Measurements from ENCODE around the gene CACNB4.
"Not testable (repeated sequence)": the region's sequence is repeated elsewhere in the genome, so short reads cannot be mapped to it uniquely, and the experiment has no call there.

Gene CACNB4

DNA sequence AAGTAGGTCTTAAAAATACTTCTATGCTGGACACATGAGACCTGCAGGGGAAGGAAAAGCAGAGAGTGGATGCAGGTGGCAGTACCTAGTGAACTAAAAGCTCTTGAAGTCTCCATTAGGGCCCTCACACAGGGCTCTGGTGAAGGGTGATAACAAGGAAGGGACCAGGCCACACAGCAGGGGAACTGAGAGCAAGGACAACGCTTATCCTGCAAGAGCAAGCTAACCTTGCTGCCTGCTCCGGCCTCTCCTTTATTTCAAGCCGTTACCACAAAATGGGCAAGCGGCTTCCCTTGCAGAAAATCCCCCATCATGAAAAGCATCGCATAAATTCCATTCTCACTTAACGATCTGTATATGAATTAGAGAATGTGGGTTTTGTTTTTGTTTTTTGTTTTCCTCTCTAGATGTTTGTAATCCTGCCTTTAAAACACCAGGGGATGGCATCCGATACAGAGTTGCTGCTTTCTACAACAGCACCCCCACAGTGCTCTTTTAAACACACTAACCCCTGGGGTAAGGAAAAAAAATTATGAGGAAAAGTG, 64.5 kb downstream of the CACNB4 start:
- H3K36me3 ChIP-seq (ENCODE audit: low read depth), result no peaks in the 10 kb centered on the region
- H3K27ac ChIP-seq (ENCODE audit: poor library complexity, severe bottlenecking), result no peak overlapping the region
- TF ChIP-seq, protein P1, sequence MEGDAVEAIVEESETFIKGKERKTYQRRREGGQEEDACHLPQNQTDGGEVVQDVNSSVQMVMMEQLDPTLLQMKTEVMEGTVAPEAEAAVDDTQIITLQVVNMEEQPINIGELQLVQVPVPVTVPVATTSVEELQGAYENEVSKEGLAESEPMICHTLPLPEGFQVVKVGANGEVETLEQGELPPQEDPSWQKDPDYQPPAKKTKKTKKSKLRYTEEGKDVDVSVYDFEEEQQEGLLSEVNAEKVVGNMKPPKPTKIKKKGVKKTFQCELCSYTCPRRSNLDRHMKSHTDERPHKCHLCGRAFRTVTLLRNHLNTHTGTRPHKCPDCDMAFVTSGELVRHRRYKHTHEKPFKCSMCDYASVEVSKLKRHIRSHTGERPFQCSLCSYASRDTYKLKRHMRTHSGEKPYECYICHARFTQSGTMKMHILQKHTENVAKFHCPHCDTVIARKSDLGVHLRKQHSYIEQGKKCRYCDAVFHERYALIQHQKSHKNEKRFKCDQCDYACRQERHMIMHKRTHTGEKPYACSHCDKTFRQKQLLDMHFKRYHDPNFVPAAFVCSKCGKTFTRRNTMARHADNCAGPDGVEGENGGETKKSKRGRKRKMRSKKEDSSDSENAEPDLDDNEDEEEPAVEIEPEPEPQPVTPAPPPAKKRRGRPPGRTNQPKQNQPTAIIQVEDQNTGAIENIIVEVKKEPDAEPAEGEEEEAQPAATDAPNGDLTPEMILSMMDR (IDR thresholded peaks at IDR 0.05; ENCODE audit: poor library complexity, severe bottlenecking), result no peak
- DNase-seq (ENCODE audit: low spot score) (no peak), ATAC-seq (ENCODE audit: low read depth) (no peak)
- no peaks in the 10 kb centered on the region for H3K4me1 ChIP-seq (ENCODE audit: insufficient read depth, poor library complexity, severe bottlenecking)
- H3K4me3 ChIP-seq (ENCODE audit: severe bottlenecking), result no peak overlapping the region
- no peaks in the 10 kb centered on the region for H3K27me3 ChIP-seq (ENCODE audit: insufficient read depth, poor library complexity, severe bottlenecking)
- no peaks in the 10 kb centered on the region for H3K9me3 ChIP-seq (ENCODE audit: severe bottlenecking)

DNA sequence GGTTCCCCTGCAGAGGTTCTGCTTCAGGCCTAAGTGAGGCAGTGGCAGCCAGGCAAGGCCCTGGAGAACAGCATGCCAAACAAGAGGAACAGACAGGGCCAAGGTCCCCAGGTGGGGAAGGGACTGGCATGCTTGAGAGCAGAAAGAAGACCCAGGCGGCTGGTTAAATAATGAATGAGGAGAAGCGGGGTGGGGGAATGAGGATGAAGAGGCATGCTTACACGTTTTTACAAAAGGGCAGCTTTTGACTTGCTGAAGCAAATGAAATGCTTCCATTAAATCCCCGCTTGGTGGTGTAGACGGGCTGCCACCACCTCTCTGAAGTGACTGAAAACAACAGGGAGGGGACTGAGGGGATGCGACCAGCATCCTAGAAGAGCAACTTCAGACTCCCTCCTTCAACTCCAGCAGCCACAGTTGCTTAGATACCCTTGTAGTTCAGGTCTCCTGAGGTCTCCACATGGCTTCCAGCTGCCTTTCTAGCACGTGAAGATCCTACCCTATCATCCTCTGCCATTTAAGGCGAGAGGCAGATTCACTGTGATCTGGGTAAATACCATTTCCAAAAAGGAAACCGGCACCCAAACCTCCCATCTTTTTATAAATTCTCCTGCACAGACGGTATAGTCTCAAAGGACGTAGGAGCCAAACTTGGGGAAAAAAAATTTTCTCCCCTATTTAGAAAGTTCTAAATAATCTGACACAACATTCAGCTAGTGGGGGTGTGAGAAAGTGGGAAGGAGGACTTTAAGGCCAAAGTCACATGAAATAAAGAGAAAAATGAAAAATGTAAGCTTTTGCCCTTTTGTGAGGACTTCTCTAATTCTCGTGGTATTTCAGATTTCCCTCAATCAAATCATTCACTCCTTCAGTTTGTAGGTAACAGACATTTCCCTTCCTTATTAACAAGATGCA, 65.6 kb downstream of the CACNB4 start:
- Histone ChIP-seq H3K4me3 (ENCODE audit: severe bottlenecking) (no peak overlapping the region), H3K27ac (ENCODE audit: poor library complexity, severe bottlenecking) (no peak overlapping the region), H3K27me3 (ENCODE audit: insufficient read depth, poor library complexity, severe bottlenecking) (no peaks in the 10 kb centered on the region), H3K4me1 (ENCODE audit: insufficient read depth, poor library complexity, severe bottlenecking) (no peaks in the 10 kb centered on the region), H3K36me3 (ENCODE audit: low read depth) (no peaks in the 10 kb centered on the region), H3K9me3 (ENCODE audit: severe bottlenecking) (no peaks in the 10 kb centered on the region)
- ATAC-seq (ENCODE audit: low read depth), result no peak
- DNase-seq (ENCODE audit: low spot score), result no peak
- TF ChIP-seq, protein P1 (IDR thresholded peaks at IDR 0.05; ENCODE audit: poor library complexity, severe bottlenecking), result no peak

DNA sequence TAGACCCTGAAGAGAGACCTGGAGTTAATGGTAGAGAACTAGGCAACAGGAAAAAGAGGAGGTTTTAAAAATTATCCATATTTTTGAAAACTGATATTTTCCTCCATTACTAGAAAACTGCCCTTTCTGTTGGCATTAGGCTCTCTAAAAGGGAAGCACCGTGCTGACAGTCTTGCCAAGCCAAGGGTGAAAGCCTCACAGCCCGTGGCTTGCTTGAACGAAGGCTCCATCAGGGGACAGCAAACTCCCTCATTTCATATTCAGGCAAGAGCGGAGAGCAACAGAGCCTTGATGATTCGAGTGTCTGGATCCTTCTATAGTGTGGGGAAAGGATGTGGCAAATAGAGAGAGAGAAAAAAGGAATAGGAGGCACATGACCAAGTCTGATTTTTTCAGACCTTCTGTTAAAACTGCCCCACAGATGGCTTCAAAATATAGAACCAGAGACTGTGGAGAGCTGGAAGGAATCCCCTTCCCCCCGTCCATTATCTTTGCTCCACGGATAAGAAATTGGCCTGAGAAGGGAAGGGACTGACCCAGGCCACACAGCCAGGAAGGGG, 67.0 kb downstream of the CACNB4 start:
- DNase-seq (ENCODE audit: low spot score) (no peak), ATAC-seq (ENCODE audit: low read depth) (no peak)
- TF ChIP-seq, protein P1 (IDR thresholded peaks at IDR 0.05; ENCODE audit: poor library complexity, severe bottlenecking), result no peak
- Histone ChIP-seq H3K27ac (ENCODE audit: poor library complexity, severe bottlenecking) (no peak overlapping the region), H3K4me3 (ENCODE audit: severe bottlenecking) (no peak overlapping the region), H3K27me3 (ENCODE audit: insufficient read depth, poor library complexity, severe bottlenecking) (no peaks in the 10 kb centered on the region), H3K36me3 (ENCODE audit: low read depth) (no peaks in the 10 kb centered on the region), H3K9me3 (ENCODE audit: severe bottlenecking) (no peaks in the 10 kb centered on the region), H3K4me1 (ENCODE audit: insufficient read depth, poor library complexity, severe bottlenecking) (no peaks in the 10 kb centered on the region)

DNA sequence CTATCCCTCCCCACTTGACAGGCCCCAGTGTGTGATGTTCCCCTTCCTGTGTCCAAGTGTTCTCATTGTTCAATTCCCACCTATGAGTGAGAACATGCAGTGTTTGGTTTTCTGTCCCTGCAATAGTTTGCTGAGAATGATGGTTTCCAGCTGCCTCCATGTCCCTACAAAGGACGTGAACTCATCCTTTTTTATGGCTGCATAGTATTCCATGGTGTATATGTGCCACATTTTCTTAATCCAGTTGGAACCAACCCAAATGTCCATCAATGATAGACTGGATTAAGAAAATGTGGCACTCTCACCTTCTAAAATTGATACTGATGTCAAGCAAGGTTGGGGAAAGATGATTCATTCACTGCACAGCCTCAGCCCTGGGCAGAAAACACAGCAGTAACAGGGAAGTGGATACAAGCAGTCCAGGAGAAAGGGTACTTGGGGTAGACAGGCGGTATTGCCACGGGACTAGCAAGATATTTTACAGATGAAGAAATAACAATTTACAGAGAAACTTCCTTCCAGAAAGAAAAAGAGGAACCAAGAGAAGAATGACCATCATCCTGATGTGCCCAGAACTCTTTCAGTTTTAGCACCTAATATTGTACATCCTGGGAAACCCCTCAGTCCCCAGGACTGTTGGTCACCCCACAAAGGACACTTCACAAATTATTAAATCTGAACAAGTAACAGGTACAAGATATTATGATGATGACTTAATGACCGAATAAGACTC, 68.1 kb downstream of the CACNB4 start:
- H3K4me1 ChIP-seq (ENCODE audit: insufficient read depth, poor library complexity, severe bottlenecking); H3K4me3 ChIP-seq (ENCODE audit: severe bottlenecking); H3K27me3 ChIP-seq (ENCODE audit: insufficient read depth, poor library complexity, severe bottlenecking); ATAC-seq (ENCODE audit: low read depth); DNase-seq (ENCODE audit: low spot score); H3K36me3 ChIP-seq (ENCODE audit: low read depth); H3K27ac ChIP-seq (ENCODE audit: poor library complexity, severe bottlenecking); H3K9me3 ChIP-seq (ENCODE audit: severe bottlenecking): not testable (repeated sequence)

DNA sequence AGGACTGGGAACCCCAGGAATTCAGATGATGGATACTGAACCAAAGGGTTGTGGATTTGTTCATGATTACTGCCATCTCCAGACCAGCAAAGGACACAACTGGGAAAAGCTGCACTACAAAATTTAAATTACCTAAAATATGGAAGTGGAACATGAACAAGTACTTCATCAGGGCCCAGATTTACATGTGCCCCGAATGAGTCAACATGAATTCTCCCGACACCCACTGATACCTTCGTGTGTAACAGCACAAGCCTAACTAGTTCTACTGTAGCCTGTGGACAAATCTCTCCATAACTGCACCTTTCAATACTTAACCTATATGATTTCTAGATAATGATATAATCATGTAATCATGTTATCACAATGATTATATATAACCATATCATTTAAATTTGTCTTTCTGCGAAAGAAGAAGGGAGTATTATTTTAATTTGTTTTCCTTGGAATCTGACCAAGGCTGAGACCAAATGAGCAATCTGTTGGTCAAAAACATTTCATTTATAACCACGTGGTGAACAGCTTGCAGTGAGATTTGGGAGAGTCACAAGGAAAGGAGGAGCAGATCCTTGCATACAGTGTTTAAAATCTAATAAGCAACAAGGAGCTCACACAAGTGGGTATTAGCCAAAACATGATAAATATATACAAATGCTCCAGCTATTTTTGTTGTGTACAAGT, 70.5 kb downstream of the CACNB4 start:
- DNase-seq (ENCODE audit: low spot score), result no peak
- H3K27ac ChIP-seq (ENCODE audit: poor library complexity, severe bottlenecking), result no peak overlapping the region
- H3K27me3 ChIP-seq (ENCODE audit: insufficient read depth, poor library complexity, severe bottlenecking), result no peaks in the 10 kb centered on the region
- no peaks in the 10 kb centered on the region for H3K9me3 ChIP-seq (ENCODE audit: severe bottlenecking)
- no peak for ATAC-seq (ENCODE audit: low read depth)
- no peaks in the 10 kb centered on the region for H3K36me3 ChIP-seq (ENCODE audit: low read depth)
- H3K4me1 ChIP-seq (ENCODE audit: insufficient read depth, poor library complexity, severe bottlenecking), result no peaks in the 10 kb centered on the region
- H3K4me3 ChIP-seq (ENCODE audit: severe bottlenecking), result no peak overlapping the region
- TF ChIP-seq, protein P1 (IDR thresholded peaks at IDR 0.05; ENCODE audit: poor library complexity, severe bottlenecking), result no peak
